ENCODE data around the gene FSIP1. TPM values are rescaled to one million over a fixed set of nuclear protein-coding genes. Genes with fewer than 3 reads are reported as not detected.

The FSIP1 gene
- 0.43 and 0.45 TPM in 2 replicates for polyA plus RNA-seq (2011; rRNA removed)
- polyA minus RNA-seq (2011; rRNA and poly(A)+ RNA removed), result 0.23 and 0.26 TPM in 2 replicates

- H3K4me3 ChIP-seq (ENCODE audit: low read depth, low read length), result peak within 1 kb of the TSS; percentile 93
- no peaks in the 10 kb centered on the region for H3K9me3 ChIP-seq (ENCODE audit: control insufficient read depth, insufficient read depth, low read length)
- ChIA-PET POLR2A (interaction anchor here (0.6 to 1.4 kb wide), 5 partner anchors 8 to 201 kb away, joined by 3 to 9 read pairs (median 4); partner anchors contain the start of genes EIF2AK4 and THBS1), CTCF (interaction anchor here (1.9 kb wide), 1 partner anchor 97 kb away, joined by 5 read pairs; no protein-coding TSS in a partner anchor)
- TF ChIP-seq CTCF (IDR thresholded peaks at IDR 0.05; ENCODE audit: low read depth, low read length), result no peak
- peak within 1 kb of the TSS; percentile 66 for H3K27ac ChIP-seq (ENCODE audit: low read depth, low read length)
- H3K27me3 ChIP-seq (ENCODE audit: control insufficient read depth, insufficient read depth, low read length), result no peaks in the 10 kb centered on the region
- DNase-seq (ENCODE audit: low read depth, low spot score), result peak; percentile 91
These were observed at the start of gene FSIP1 for GRCh38 chr15:39782441-39783138. FSIP1 (minus strand) TSS chr15:39782841; CDS start chr15:39776524, 6,317 bp downstream.

GRCh38 chr15:39830166-39830565 is 47.5 kb upstream of the FSIP1 start:
- Histone ChIP-seq H3K27ac (ENCODE audit: low read depth, low read length) (no peak overlapping the region), H3K4me3 (ENCODE audit: low read depth, low read length) (no peak overlapping the region), H3K9me3 (ENCODE audit: control insufficient read depth, insufficient read depth, low read length) (no peaks in the 10 kb centered on the region), H3K27me3 (ENCODE audit: control insufficient read depth, insufficient read depth, low read length) (no peaks in the 10 kb centered on the region)
- ChIA-PET CTCF (interaction anchor here (0.7 to 1.1 kb wide), 2 partner anchors 8 to 44 kb away, joined by 3 read pairs; no protein-coding TSS in a partner anchor), POLR2A (interaction anchor here (1.1 kb wide), 1 partner anchor 41 kb away, joined by 3 read pairs; no protein-coding TSS in a partner anchor)
- DNase-seq (ENCODE audit: low read depth, low spot score), result no peak
- no peak for TF ChIP-seq CTCF (IDR thresholded peaks at IDR 0.05; ENCODE audit: low read depth, low read length)

DNA sequence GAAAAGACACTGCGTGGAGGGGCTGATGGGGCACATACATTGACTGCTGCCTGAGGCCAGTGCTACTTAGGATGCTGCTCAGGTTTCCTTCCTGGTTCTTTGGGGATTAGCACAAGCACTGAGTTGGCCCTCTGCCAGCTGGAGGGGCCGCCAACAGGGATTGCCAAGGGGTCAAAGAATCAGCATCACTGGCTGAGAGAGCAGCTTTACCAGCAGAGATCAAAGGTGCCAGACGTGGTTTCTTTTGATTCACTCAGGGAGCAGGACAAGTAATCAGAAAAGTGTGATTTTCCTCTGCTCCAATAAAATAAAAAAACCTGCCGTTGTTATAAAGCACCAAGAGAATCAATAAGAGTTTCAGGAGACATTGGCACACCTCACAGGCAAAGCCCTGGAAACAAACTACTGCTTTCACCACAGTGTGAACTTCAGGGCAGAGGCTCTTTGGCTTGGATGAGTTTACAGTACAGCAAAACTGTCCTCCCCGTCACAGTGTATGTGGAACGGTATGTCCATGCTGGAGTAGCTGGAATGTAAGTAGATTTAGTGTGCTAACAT is 45.8 kb upstream of the FSIP1 start:
- no peak overlapping the region for H3K4me3 ChIP-seq (ENCODE audit: low read depth, low read length)
- no peak overlapping the region for H3K27ac ChIP-seq (ENCODE audit: low read depth, low read length)
- no peak for TF ChIP-seq CTCF (IDR thresholded peaks at IDR 0.05; ENCODE audit: low read depth, low read length)
- no peak for DNase-seq (ENCODE audit: low read depth, low spot score)
- H3K27me3 ChIP-seq (ENCODE audit: control insufficient read depth, insufficient read depth, low read length), result no peaks in the 10 kb centered on the region
- ChIA-PET POLR2A (interaction anchor here (1.9 kb wide), 1 partner anchor 106 kb away, joined by 5 read pairs; the partner anchor contains the start of gene EIF2AK4), CTCF (no interaction called here)
- H3K9me3 ChIP-seq (ENCODE audit: control insufficient read depth, insufficient read depth, low read length), result peaks cover 5% of the 10 kb centered on the region; the same call in 1 of the 2 replicates

GRCh38 chr15:39826975-39827374 is 44.3 kb upstream of the FSIP1 start:
- TF ChIP-seq CTCF (IDR thresholded peaks at IDR 0.05; ENCODE audit: low read depth, low read length), result no peak
- DNase-seq (ENCODE audit: low read depth, low spot score), result no peak
- Histone ChIP-seq H3K4me3 (ENCODE audit: low read depth, low read length) (no peak overlapping the region), H3K9me3 (ENCODE audit: control insufficient read depth, insufficient read depth, low read length) (peaks cover 5% of the 10 kb centered on the region; the same call in 1 of the 2 replicates), H3K27me3 (ENCODE audit: control insufficient read depth, insufficient read depth, low read length) (no peaks in the 10 kb centered on the region), H3K27ac (ENCODE audit: low read depth, low read length) (no peak overlapping the region)
- ChIA-PET POLR2A (no interaction called here), CTCF (no interaction called here)

- Histone ChIP-seq H3K9me3 (ENCODE audit: control insufficient read depth, insufficient read depth, low read length) (peaks cover 5% of the 10 kb centered on the region; the same call in 1 of the 2 replicates), H3K27ac (ENCODE audit: low read depth, low read length) (no peak overlapping the region), H3K27me3 (ENCODE audit: control insufficient read depth, insufficient read depth, low read length) (no peaks in the 10 kb centered on the region), H3K4me3 (ENCODE audit: low read depth, low read length) (no peak overlapping the region)
- DNase-seq (ENCODE audit: low read depth, low spot score), result no peak
- TF ChIP-seq CTCF (IDR thresholded peaks at IDR 0.05; ENCODE audit: low read depth, low read length), result no peak
- ChIA-PET CTCF (no interaction called here), POLR2A (no interaction called here)
These were observed 41.0 kb upstream of the FSIP1 start for GRCh38 chr15:39823634-39824033.

Measured in AG04450 (cell line).